Neural progenitor cell (in vitro differentiated cells): ENCODE data around the gene HPCA. TPM values are rescaled to one million over a fixed set of nuclear protein-coding genes. Genes with fewer than 3 reads are reported as not detected.

Experiments
- DNase-seq: peaks from one replicate; pipeline ENCODE4 v3.0.0-alpha.2; 2016; ENCODE audit warnings: low spot score
- H2AFZ ChIP-seq: fragments of 200-600 bp; sonication (generic); replicated peaks from 2 replicates; pipeline ENCODE4 v1.6.1; 2016; ENCODE audit warnings: antibody characterized with exemption
- H3F3A ChIP-seq: fragments of 200-600 bp; sonication (generic); 2 replicates; pipeline ENCODE4 v1.6.1; 2016; ENCODE audit warnings: antibody characterized with exemption, low read depth
- H3K27ac ChIP-seq: fragments of 200-600 bp; sonication (generic); 2 replicates; pipeline ENCODE4 v1.5.1; 2016; ENCODE audit warnings: mild to moderate bottlenecking
- H3K27me3 ChIP-seq: fragments of 200-600 bp; sonication (generic); 2 replicates; pipeline ENCODE4 v1.6.1; 2016; ENCODE audit warnings: mild to moderate bottlenecking, moderate library complexity
- H3K36me3 ChIP-seq: fragments of 200-600 bp; sonication (generic); 2 replicates; pipeline ENCODE4 v1.5.1; 2016
- H3K4me1 ChIP-seq: fragments of 200-600 bp; sonication (generic); 2 replicates; pipeline ENCODE4 v1.6.1; 2016; ENCODE audit warnings: mixed run types
- H3K4me2 ChIP-seq: fragments of 200-600 bp; sonication (generic); 2 replicates; pipeline ENCODE4 v1.6.1; 2016
- H3K4me3 ChIP-seq: fragments of 200-600 bp; sonication (generic); 2 replicates; pipeline ENCODE4 v1.5.1; 2016
- H3K79me2 ChIP-seq: fragments of 200-600 bp; sonication (generic); 2 replicates; pipeline ENCODE4 v1.6.1; 2016; ENCODE audit warnings: low read depth
- H3K9ac ChIP-seq: fragments of 200-600 bp; sonication (generic); 2 replicates; pipeline ENCODE4 v1.6.1; 2016
- H3K9me3 ChIP-seq: fragments of 200-600 bp; sonication (generic); 2 replicates; pipeline ENCODE4 v1.5.1; 2016; ENCODE audit warnings: low read depth
- H4K20me1 ChIP-seq: fragments of 200-600 bp; sonication (generic); 2 replicates; pipeline ENCODE4 v1.6.1; 2016; ENCODE audit warnings: low read depth
- H3K27ac Mint-ChIP-seq: 3 replicates; pipeline ENCODE4 v1.8.0; 2021; ENCODE audit warnings: mixed read lengths
- H3K27me3 Mint-ChIP-seq: 2 replicates; pipeline ENCODE4 v1.8.0; 2022; ENCODE audit warnings: low read depth, mild to moderate bottlenecking, inconsistent platforms, moderate library complexity, mixed read lengths; ENCODE audit not compliant: insufficient read depth
- H3K36me3 Mint-ChIP-seq: 3 replicates; pipeline ENCODE4 v1.8.0; 2021; ENCODE audit warnings: mixed read lengths
- H3K4me1 Mint-ChIP-seq: 3 replicates; pipeline ENCODE4 v1.8.0; 2021; ENCODE audit warnings: mixed read lengths
- H3K4me3 Mint-ChIP-seq: 3 replicates; pipeline ENCODE4 v1.8.0; 2021; ENCODE audit warnings: mild to moderate bottlenecking, moderate library complexity, mixed read lengths
- H3K9me3 Mint-ChIP-seq: 3 replicates; pipeline ENCODE4 v1.8.0; 2020; ENCODE audit warnings: mixed read lengths
- EZH2 ChIP-seq: fragments of 200-600 bp; sonication (generic); IDR thresholded peaks from 2 replicates; pipeline ENCODE4 v1.6.1; 2017; ENCODE audit warnings: antibody characterized with exemption, mild to moderate bottlenecking, moderate library complexity
- EZH2phosphoT487 ChIP-seq: fragments of 200-600 bp; sonication (generic); IDR thresholded peaks from 2 replicates; pipeline ENCODE4 v1.6.1; 2017; ENCODE audit warnings: antibody characterized with exemption
- total RNA-seq: library from RNA; depleted of rRNA; stranded (reverse); fragments of >200 nt; gene quantifications from 2 replicates; pipeline ENCODE4 v1.2.3, GENCODE V29; 2015; ENCODE audit warnings: low replicate concordance
- TF ChIP-seq, protein P1 (sequence below): fragments of 200-600 bp; sonication (generic); IDR thresholded peaks from 2 replicates; pipeline ENCODE4 v1.5.1; 2017; ENCODE audit warnings: antibody characterized with exemption, mild to moderate bottlenecking

Gene HPCA
- total RNA-seq, 1 donor from 2014 or later = not detected

GRCh38 chr1:32878637-32879041 is 7.7 kb upstream of the HPCA start:
- no peak overlapping the region for H3K27ac Mint-ChIP-seq
- Histone ChIP-seq H3K36me3 (no peaks in the 10 kb centered on the region), H3F3A (peaks cover 17% of the 10 kb centered on the region), H3K4me3 (no peak overlapping the region), H4K20me1 (no peaks in the 10 kb centered on the region), H3K9me3 (no peaks in the 10 kb centered on the region), H2AFZ (no peak overlapping the region), H3K9ac (no peak overlapping the region), H3K4me1 (peaks cover 38% of the 10 kb centered on the region), H3K27me3 (no peaks in the 10 kb centered on the region), H3K4me2 (peak overlapping the region; percentile 27), H3K79me2 (no peaks in the 10 kb centered on the region), H3K27ac (no peak overlapping the region)
- peaks cover 30% of the 10 kb centered on the region for H3K27me3 Mint-ChIP-seq
- no peaks in the 10 kb centered on the region for H3K9me3 Mint-ChIP-seq
- TF ChIP-seq EZH2 (no peak), EZH2phosphoT487 (no peak)
- TF ChIP-seq, protein P1, sequence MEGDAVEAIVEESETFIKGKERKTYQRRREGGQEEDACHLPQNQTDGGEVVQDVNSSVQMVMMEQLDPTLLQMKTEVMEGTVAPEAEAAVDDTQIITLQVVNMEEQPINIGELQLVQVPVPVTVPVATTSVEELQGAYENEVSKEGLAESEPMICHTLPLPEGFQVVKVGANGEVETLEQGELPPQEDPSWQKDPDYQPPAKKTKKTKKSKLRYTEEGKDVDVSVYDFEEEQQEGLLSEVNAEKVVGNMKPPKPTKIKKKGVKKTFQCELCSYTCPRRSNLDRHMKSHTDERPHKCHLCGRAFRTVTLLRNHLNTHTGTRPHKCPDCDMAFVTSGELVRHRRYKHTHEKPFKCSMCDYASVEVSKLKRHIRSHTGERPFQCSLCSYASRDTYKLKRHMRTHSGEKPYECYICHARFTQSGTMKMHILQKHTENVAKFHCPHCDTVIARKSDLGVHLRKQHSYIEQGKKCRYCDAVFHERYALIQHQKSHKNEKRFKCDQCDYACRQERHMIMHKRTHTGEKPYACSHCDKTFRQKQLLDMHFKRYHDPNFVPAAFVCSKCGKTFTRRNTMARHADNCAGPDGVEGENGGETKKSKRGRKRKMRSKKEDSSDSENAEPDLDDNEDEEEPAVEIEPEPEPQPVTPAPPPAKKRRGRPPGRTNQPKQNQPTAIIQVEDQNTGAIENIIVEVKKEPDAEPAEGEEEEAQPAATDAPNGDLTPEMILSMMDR = no peak
- no peaks in the 10 kb centered on the region for H3K36me3 Mint-ChIP-seq
- no peak for DNase-seq
- peaks cover 28% of the 10 kb centered on the region for H3K4me1 Mint-ChIP-seq
- no peak overlapping the region for H3K4me3 Mint-ChIP-seq

GRCh38 chr1:32881291-32881690 is 5.0 kb upstream of the HPCA start:
- Histone ChIP-seq H3K4me3 (no peak overlapping the region), H3K9ac (no peak overlapping the region), H3K4me1 (peaks cover 41% of the 10 kb centered on the region), H3K9me3 (no peaks in the 10 kb centered on the region), H3F3A (peaks cover 8% of the 10 kb centered on the region), H3K36me3 (no peaks in the 10 kb centered on the region), H2AFZ (no peak overlapping the region), H3K27me3 (peaks cover 25% of the 10 kb centered on the region), H4K20me1 (peaks cover 16% of the 10 kb centered on the region), H3K4me2 (no peak overlapping the region), H3K79me2 (no peaks in the 10 kb centered on the region), H3K27ac (no peak overlapping the region)
- DNase-seq = no peak
- no peak overlapping the region for H3K27ac Mint-ChIP-seq
- H3K9me3 Mint-ChIP-seq = no peaks in the 10 kb centered on the region
- H3K4me3 Mint-ChIP-seq = peak overlapping the region; percentile 38
- TF ChIP-seq EZH2 (no peak), EZH2phosphoT487 (no peak)
- TF ChIP-seq, protein P1 = no peak
- peaks cover 25% of the 10 kb centered on the region for H3K4me1 Mint-ChIP-seq
- no peaks in the 10 kb centered on the region for H3K36me3 Mint-ChIP-seq
- peaks cover 41% of the 10 kb centered on the region for H3K27me3 Mint-ChIP-seq

DNA sequence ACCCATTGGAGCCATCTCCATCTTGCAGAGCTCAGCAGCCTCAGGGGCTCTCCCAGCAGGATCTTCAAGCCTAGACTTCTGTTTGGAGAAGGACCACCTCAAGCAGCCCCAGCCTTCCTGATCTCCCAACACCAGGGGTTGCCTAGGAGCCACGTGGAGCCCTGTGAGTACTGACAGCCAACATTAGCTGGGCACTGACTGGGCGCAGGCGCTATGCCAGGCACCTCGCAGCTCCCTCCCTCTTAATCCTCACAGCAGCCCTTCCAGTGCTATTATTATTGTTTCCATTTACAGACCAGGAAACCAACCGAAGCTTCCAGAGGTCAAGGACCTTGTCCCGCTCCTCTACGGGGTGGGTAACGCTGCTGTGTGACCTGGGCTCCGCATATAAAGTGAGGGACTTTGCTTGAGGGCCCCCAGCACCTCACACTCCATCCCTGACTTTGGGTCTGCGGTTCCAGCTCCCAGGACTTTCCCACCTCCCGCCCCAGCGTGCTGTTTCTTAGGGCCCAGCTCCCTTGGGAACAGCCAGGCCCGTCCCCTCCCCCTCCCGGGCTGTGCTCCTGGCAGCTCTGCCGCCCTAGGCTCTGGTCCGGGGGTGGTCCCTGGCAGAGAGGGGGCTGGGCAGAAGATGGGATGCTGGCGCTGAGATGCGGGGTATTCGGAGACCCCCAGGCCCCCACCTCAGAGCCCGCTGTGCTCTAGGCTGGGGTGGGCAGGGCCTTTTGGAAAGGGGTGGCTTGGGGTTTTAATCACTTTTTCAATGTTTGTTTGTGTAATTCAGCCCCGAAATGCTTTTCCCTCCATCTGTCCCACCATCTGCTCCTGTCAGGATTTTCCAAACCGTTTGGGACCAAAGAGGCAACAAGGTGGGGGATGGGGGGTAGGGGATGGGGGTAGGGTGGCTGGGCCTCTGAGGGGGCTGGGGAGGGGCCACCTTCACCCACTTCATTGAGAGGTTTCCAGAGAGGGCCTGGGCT is 4.1 kb upstream of the HPCA start:
- no peaks in the 10 kb centered on the region for H3K36me3 ChIP-seq
- H4K20me1 ChIP-seq = peaks cover 23% of the 10 kb centered on the region
- no peak overlapping the region for H3K4me2 ChIP-seq
- H3K79me2 ChIP-seq = no peaks in the 10 kb centered on the region
- no peak overlapping the region for H3K27ac Mint-ChIP-seq
- peaks cover 24% of the 10 kb centered on the region for H3K4me1 Mint-ChIP-seq
- H3K9me3 ChIP-seq = no peaks in the 10 kb centered on the region
- DNase-seq = no peak
- no peaks in the 10 kb centered on the region for H3K9me3 Mint-ChIP-seq
- TF ChIP-seq EZH2 (no peak), EZH2phosphoT487 (no peak)
- TF ChIP-seq, protein P1 = no peak
- H3K9ac ChIP-seq = no peak overlapping the region
- H3K27me3 Mint-ChIP-seq = peaks cover 47% of the 10 kb centered on the region
- H3K27me3 ChIP-seq = peaks cover 34% of the 10 kb centered on the region
- no peak overlapping the region for H3K4me3 Mint-ChIP-seq
- H3K27ac ChIP-seq = no peak overlapping the region
- H3K4me1 ChIP-seq = peaks cover 33% of the 10 kb centered on the region
- no peak overlapping the region for H2AFZ ChIP-seq
- no peaks in the 10 kb centered on the region for H3K36me3 Mint-ChIP-seq
- H3F3A ChIP-seq = peaks cover 4% of the 10 kb centered on the region
- no peak overlapping the region for H3K4me3 ChIP-seq
